ES-I3 (cell line): Measurements from ENCODE around the gene STX2.
"Not testable (repeated sequence)": the region's sequence is repeated elsewhere in the genome, so short reads cannot be mapped to it uniquely, and the experiment has no call there.

Experiments
- H3K36me3 ChIP-seq: 2 replicates; pipeline ENCODE4 v1.6.1; 2013; ENCODE audit warnings: mild to moderate bottlenecking, low read length, control low read depth, moderate library complexity; ENCODE audit not compliant: insufficient read depth
- H3K4me1 ChIP-seq: 2 replicates; pipeline ENCODE4 v1.6.1; 2013; ENCODE audit warnings: mild to moderate bottlenecking, control low read depth, low read length; ENCODE audit not compliant: insufficient read depth
- H3K9ac ChIP-seq: 2 replicates; pipeline ENCODE4 v1.6.1; 2013; ENCODE audit warnings: low read depth, mild to moderate bottlenecking, low read length, moderate library complexity
- H3K9me3 ChIP-seq: 2 replicates; pipeline ENCODE4 v1.6.1; 2013; ENCODE audit warnings: mild to moderate bottlenecking, low read length, moderate library complexity; ENCODE audit not compliant: control insufficient read depth, insufficient read depth

Gene STX2

GRCh38 chr12:130838951-130839769 is at the start of gene STX2:
Gene STX2 (minus strand): TSS chr12:130839250. CDS start chr12:130839099, 151 bp downstream.
- no peaks in the 10 kb centered on the region for H3K36me3 ChIP-seq
- peak within 1 kb of the TSS; percentile 93 for H3K9ac ChIP-seq
- peaks cover 18% of the 10 kb centered on the region for H3K4me1 ChIP-seq
- H3K9me3 ChIP-seq = no peaks in the 10 kb centered on the region

GRCh38 chr12:130887190-130887589 is 48.1 kb upstream of the STX2 start:
- not testable (repeated sequence) for H3K36me3 ChIP-seq, H3K9ac ChIP-seq, H3K4me1 ChIP-seq, H3K9me3 ChIP-seq

GRCh38 chr12:130881548-130881947 is 42.5 kb upstream of the STX2 start:
- no peaks in the 10 kb centered on the region for H3K36me3 ChIP-seq
- no peaks in the 10 kb centered on the region for H3K4me1 ChIP-seq
- no peak overlapping the region for H3K9ac ChIP-seq
- no peaks in the 10 kb centered on the region for H3K9me3 ChIP-seq

GRCh38 chr12:130881046-130881445 is 42.0 kb upstream of the STX2 start:
- Histone ChIP-seq H3K9me3 (no peaks in the 10 kb centered on the region), H3K4me1 (peaks cover 4% of the 10 kb centered on the region; the same call in 1 of the 2 replicates), H3K9ac (no peak overlapping the region), H3K36me3 (peaks cover 3% of the 10 kb centered on the region; the same call in 1 of the 2 replicates)

- Histone ChIP-seq H3K4me1 (peaks cover 4% of the 10 kb centered on the region; the same call in 1 of the 2 replicates), H3K36me3 (peaks cover 9% of the 10 kb centered on the region; the same call in 1 of the 2 replicates), H3K9me3 (no peaks in the 10 kb centered on the region), H3K9ac (no peak overlapping the region)
Measured at GRCh38 chr12:130880411-130880885, 41.4 kb upstream of the STX2 start.

GRCh38 chr12:130879781-130880389 is 40.8 kb upstream of the STX2 start:
- no peaks in the 10 kb centered on the region for H3K9me3 ChIP-seq
- no peak overlapping the region for H3K9ac ChIP-seq
- peaks cover 4% of the 10 kb centered on the region; the same call in 1 of the 2 replicates for H3K4me1 ChIP-seq
- H3K36me3 ChIP-seq = peaks cover 15% of the 10 kb centered on the region

- Histone ChIP-seq H3K9ac (no peak overlapping the region), H3K36me3 (peaks cover 21% of the 10 kb centered on the region), H3K4me1 (peaks cover 4% of the 10 kb centered on the region; the same call in 1 of the 2 replicates), H3K9me3 (no peaks in the 10 kb centered on the region)
Measured at GRCh38 chr12:130879212-130879686, 40.2 kb upstream of the STX2 start.

- Histone ChIP-seq H3K36me3 (peaks cover 29% of the 10 kb centered on the region), H3K4me1 (peaks cover 7% of the 10 kb centered on the region; the same call in 1 of the 2 replicates), H3K9ac (no peak overlapping the region), H3K9me3 (no peaks in the 10 kb centered on the region)
Measured at GRCh38 chr12:130878193-130879185, 39.4 kb upstream of the STX2 start.

GRCh38 chr12:130877333-130877732 is 38.3 kb upstream of the STX2 start:
- no peak overlapping the region for H3K9ac ChIP-seq
- H3K4me1 ChIP-seq = peaks cover 9% of the 10 kb centered on the region; the same call in 1 of the 2 replicates
- peaks cover 38% of the 10 kb centered on the region for H3K36me3 ChIP-seq
- no peaks in the 10 kb centered on the region for H3K9me3 ChIP-seq

- Histone ChIP-seq H3K9me3 (no peaks in the 10 kb centered on the region), H3K9ac (no peak overlapping the region), H3K4me1 (peaks cover 9% of the 10 kb centered on the region; the same call in 1 of the 2 replicates), H3K36me3 (peaks cover 38% of the 10 kb centered on the region)
Measured at GRCh38 chr12:130876758-130877157, 37.7 kb upstream of the STX2 start.

GRCh38 chr12:130876297-130876696 is 37.2 kb upstream of the STX2 start:
- Histone ChIP-seq H3K36me3 (peaks cover 38% of the 10 kb centered on the region), H3K9ac (no peak overlapping the region), H3K4me1 (peaks cover 9% of the 10 kb centered on the region; the same call in 1 of the 2 replicates), H3K9me3 (no peaks in the 10 kb centered on the region)

GRCh38 chr12:130875708-130876107 is 36.7 kb upstream of the STX2 start:
- not testable (repeated sequence) for H3K4me1 ChIP-seq, H3K9ac ChIP-seq, H3K9me3 ChIP-seq
- peaks cover 38% of the 10 kb centered on the region for H3K36me3 ChIP-seq

GRCh38 chr12:130875193-130875592 is 36.1 kb upstream of the STX2 start:
- Histone ChIP-seq H3K36me3 (peaks cover 38% of the 10 kb centered on the region), H3K9ac (no peak overlapping the region), H3K4me1 (peaks cover 9% of the 10 kb centered on the region; the same call in 1 of the 2 replicates), H3K9me3 (no peaks in the 10 kb centered on the region)

- H3K36me3 ChIP-seq = peaks cover 38% of the 10 kb centered on the region
- H3K4me1 ChIP-seq = peaks cover 9% of the 10 kb centered on the region; the same call in 1 of the 2 replicates
- no peaks in the 10 kb centered on the region for H3K9me3 ChIP-seq
- no peak overlapping the region for H3K9ac ChIP-seq
Measured at GRCh38 chr12:130874696-130875095, 35.6 kb upstream of the STX2 start.
